CD4-positive, CD25-positive, alpha-beta regulatory T cell (primary cell): ENCODE data around the gene SDF2. TPM values are rescaled to one million over a fixed set of nuclear protein-coding genes. Genes with fewer than 3 reads are reported as not detected.
A peak's percentile ranks its signal among the peaks of the same experiment; 100 is the strongest.

Experiments used
- ATAC-seq, 2 donors: fragments of 150-1000 bp; cut with Tn5 transposase; one replicate each; pipeline ENCODE4 v1.10.0; 2021; ENCODE audit warnings: low read depth in 2 of 2, moderate number of reproducible peaks in 2 of 2, moderate library complexity in 1 of 2
- DNase-seq, 3 donors: peaks; one replicate each; pipeline versions ENCODE4 v3.0.0 to v3.0.0-alpha.2; 2012 to 2022; ENCODE audit warnings: mixed read lengths in 1 of 3
- H3K27ac ChIP-seq: one replicate; pipeline ENCODE4 v1.7.0; 2013; ENCODE audit warnings: mild to moderate bottlenecking, low read length; ENCODE audit not compliant: insufficient read depth, poor library complexity, severe bottlenecking
- H3K27me3 ChIP-seq: one replicate; pipeline ENCODE4 v1.7.0; 2013; ENCODE audit warnings: low read length; ENCODE audit not compliant: control insufficient read depth, insufficient read depth
- H3K36me3 ChIP-seq: one replicate; pipeline ENCODE4 v1.7.0; 2013; ENCODE audit warnings: mild to moderate bottlenecking, low read length, moderate library complexity; ENCODE audit not compliant: control insufficient read depth, insufficient read depth
- H3K4me1 ChIP-seq: 2 replicates; pipeline ENCODE4 v1.7.0; 2013; ENCODE audit warnings: mild to moderate bottlenecking, low read length; ENCODE audit not compliant: insufficient read depth, control insufficient read depth, poor library complexity, severe bottlenecking
- H3K4me3 ChIP-seq: one replicate; pipeline ENCODE4 v1.7.0; 2013; ENCODE audit warnings: low read depth, mild to moderate bottlenecking, low read length, moderate library complexity
- H3K9me3 ChIP-seq, 2 experiments: 1 replicate in 1 of 2; 2 replicates in 1 of 2; pipeline ENCODE4 v1.7.0; 2013; ENCODE audit warnings: low read length in 2 of 2, mild to moderate bottlenecking in 1 of 2, moderate library complexity in 1 of 2; ENCODE audit not compliant: control insufficient read depth in 2 of 2
- H3K27ac Mint-ChIP-seq, 3 donors: one replicate each; pipeline ENCODE4 v1.8.0; 2020 to 2022; ENCODE audit warnings: mild to moderate bottlenecking in 3 of 3, mixed read lengths in 3 of 3, moderate library complexity in 2 of 3
- H3K27me3 Mint-ChIP-seq: one replicate; pipeline ENCODE4 v1.8.0; 2022; ENCODE audit warnings: mild to moderate bottlenecking, mixed read lengths
- H3K36me3 Mint-ChIP-seq: one replicate; pipeline ENCODE4 v1.8.0; 2020; ENCODE audit warnings: mixed read lengths
- H3K4me1 Mint-ChIP-seq, 4 donors: one replicate each; pipeline ENCODE4 v1.8.0; 2020 to 2022; ENCODE audit warnings: mixed read lengths in 4 of 4, mild to moderate bottlenecking in 1 of 4
- H3K4me3 Mint-ChIP-seq, 4 donors: one replicate each; pipeline ENCODE4 v1.8.0; 2020 to 2022; ENCODE audit warnings: mild to moderate bottlenecking in 4 of 4, mixed read lengths in 4 of 4, moderate library complexity in 3 of 4
- H3K9me3 Mint-ChIP-seq, 7 donors: one replicate each; pipeline ENCODE4 v1.8.0; 2020 to 2022; ENCODE audit warnings: mixed read lengths in 7 of 7, mild to moderate bottlenecking in 3 of 7, moderate library complexity in 2 of 7
- polyA plus RNA-seq, 4 donors: library from polyadenylated mRNA; unstranded; fragments of 300-500 nt; fragmentation: Illumina TruSeq; gene quantifications; one replicate each; pipeline ENCODE4 v1.2.3, GENCODE V29; 2021
- total RNA-seq: library from RNA; stranded (reverse); gene quantifications from one replicate; pipeline ENCODE4 v1.2.3, GENCODE V29; 2022

SDF2 gene
- total and polyA plus RNA-seq, 5 donors from 2014 or later = 41.9 to 121 (median 107) TPM

DNA sequence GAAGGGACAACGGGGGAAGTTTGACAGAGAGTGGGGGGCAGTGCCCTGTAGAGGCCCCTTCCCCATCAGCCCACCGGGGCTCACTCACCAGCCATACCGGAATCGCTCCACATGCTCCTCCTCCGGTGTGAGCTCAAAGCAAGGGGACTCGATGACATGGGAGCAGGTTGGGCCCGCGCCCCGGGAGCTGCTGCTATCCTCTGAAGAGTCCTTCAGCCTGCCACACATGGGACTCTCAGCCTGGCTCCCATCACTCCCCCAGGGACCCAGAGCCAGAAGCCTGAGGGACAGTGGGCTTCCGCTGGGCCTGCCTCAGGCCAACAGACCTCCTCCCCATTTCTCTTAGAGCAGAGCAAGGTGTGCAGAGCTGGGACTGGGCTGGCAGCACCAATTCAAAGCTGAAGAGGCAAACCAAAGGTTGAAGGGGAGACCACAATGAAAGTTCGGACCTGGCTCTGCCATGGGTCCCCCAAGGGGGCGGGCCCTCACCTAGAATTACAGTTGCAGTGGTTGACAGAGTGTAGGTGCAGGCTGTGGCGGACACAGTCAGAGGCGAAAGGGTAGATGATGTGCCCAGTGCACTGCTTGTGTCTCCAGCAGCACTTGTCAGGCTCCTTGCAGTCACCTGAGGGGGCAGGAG is 42.6 kb upstream of the SDF2 start:
- H3K36me3 Mint-ChIP-seq = peaks cover 22% of the 10 kb centered on the region
- no peaks in the 10 kb centered on the region for H3K4me1 ChIP-seq
- peaks cover 0 to 7% (median 3%) of the 10 kb centered on the region in 4 donors for H3K4me1 Mint-ChIP-seq
- H3K27me3 Mint-ChIP-seq = no peaks in the 10 kb centered on the region
- no peak overlapping the region for H3K4me3 ChIP-seq
- ATAC-seq (peak in 1 of 2 donors; percentile 23), DNase-seq (no peak)
- H3K27me3 ChIP-seq = no peaks in the 10 kb centered on the region
- no peak overlapping the region for H3K4me3 Mint-ChIP-seq
- no peak overlapping the region for H3K27ac ChIP-seq
- peaks cover 0 to 2% (median 0%) of the 10 kb centered on the region in 7 donors for H3K9me3 Mint-ChIP-seq
- peak overlapping the region in 2 of 3 donors; percentile 45 to 65 for H3K27ac Mint-ChIP-seq
- H3K36me3 ChIP-seq = peaks cover 38% of the 10 kb centered on the region
- no peaks in the 10 kb centered on the region for H3K9me3 ChIP-seq

DNA sequence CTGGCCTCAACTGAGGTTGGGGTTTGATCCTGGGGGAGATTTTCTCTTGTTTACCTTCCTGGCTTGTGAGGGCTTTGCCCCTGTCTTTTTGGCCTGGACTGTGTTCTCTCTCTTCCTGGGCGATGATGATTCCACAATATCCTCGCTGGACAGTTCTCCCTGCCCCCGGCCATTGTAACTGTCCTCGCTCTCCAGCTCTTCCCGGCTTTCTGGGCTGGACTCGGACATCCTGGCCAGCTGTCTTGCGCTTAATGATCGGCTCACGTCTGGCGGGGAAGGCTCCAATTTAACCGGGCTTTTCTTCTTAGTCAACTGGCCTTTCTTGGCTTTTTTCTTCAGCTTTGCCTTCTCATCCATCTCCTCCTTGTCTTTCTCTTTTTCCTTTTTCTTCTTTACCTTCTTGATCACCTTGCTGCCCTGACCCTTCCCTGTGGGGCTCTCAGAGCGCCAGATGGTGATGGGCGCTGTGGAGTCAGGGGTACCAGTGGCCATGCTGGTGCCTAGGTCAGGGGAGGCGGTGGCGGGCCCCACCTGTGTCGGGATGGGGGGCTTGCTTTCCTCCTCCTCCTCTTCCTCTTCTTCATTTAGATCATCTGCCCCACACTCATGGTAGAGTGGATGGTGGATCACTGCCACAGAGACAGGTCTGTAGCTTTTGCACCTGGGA is 42.0 kb upstream of the SDF2 start:
- ATAC-seq = no peak
- Histone ChIP-seq H3K9me3 (no peaks in the 10 kb centered on the region), H3K27ac (no peak overlapping the region), H3K4me3 (no peak overlapping the region), H3K4me1 (no peaks in the 10 kb centered on the region), H3K36me3 (peaks cover 44% of the 10 kb centered on the region), H3K27me3 (no peaks in the 10 kb centered on the region)
- Mint-ChIP-seq H3K4me3 (no peak overlapping the region), H3K27ac (peak overlapping the region in 2 of 3 donors; percentile 15 to 65), H3K36me3 (peaks cover 26% of the 10 kb centered on the region), H3K27me3 (no peaks in the 10 kb centered on the region), H3K9me3 (peaks cover 0 to 2% (median 0%) of the 10 kb centered on the region in 7 donors), H3K4me1 (peaks cover 0 to 7% (median 3%) of the 10 kb centered on the region in 4 donors)
- DNase-seq = no peak

DNA sequence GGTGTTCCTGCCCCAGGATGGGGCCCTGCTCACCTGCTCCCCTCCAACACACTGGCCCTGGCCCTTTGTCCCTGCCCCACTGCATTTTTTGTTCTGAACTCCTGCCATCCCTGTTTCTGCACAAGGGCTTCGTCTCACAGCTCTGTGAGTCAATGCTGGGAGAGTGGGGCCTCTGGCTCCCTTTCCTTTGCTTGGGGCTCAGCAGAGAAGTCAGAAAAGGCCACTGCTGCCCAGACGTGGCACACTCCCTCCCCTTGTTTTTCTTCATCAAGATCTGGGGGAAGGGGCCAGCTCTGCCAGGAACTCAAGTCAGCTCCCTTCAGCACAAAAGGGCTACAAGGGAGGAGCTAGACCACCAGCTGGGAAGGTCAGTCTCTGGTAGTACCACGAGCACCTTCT is 41.0 kb upstream of the SDF2 start:
- Mint-ChIP-seq H3K36me3 (peaks cover 32% of the 10 kb centered on the region), H3K9me3 (peaks cover 0 to 2% (median 0%) of the 10 kb centered on the region in 7 donors), H3K4me3 (no peak overlapping the region), H3K27ac (peak overlapping the region in 1 of 3 donors; percentile 15), H3K4me1 (peaks cover 0 to 7% (median 2%) of the 10 kb centered on the region in 4 donors), H3K27me3 (no peaks in the 10 kb centered on the region)
- ATAC-seq (no peak), DNase-seq (no peak)
- H3K4me1 ChIP-seq = no peaks in the 10 kb centered on the region
- H3K27me3 ChIP-seq = no peaks in the 10 kb centered on the region
- H3K9me3 ChIP-seq = no peaks in the 10 kb centered on the region
- no peak overlapping the region for H3K27ac ChIP-seq
- H3K4me3 ChIP-seq = no peak overlapping the region
- H3K36me3 ChIP-seq = peaks cover 54% of the 10 kb centered on the region

DNA sequence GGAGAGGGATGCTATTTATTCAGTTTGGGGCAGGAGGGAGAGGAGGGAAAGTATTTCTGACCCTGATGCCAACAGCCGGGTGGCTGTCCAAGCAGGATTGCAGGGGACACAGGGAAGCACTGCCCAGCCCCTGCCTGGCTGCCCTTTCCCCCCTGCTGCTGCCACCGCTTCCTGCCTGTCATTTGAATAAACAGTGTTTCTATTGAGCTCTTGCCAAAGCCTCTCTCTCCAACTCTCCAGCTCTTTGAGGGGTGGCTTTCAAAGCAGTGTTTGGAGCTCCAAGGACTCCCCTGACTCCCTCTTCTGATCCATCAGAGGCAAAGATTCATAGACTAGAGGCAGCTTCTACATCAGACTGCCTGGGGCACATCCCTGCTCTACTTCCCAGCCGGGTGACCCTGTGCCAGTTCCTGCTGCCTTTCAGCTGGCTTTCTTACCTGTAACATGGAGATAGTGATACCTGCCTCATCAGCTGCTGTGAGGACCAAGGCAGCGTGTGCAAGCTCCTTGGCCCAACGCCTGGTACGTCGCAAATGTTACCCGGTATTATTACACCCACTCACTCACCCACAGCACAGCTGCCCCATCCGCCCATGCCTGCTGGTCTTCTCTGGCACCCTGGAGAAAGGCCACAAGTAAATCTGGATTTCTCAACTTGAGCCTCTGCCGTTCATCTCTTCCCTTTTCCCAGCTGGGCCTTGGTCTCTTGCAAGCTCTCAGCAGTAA is 40.5 kb upstream of the SDF2 start:
- H3K4me3 ChIP-seq = no peak overlapping the region
- no peaks in the 10 kb centered on the region for H3K27me3 ChIP-seq
- peaks cover 0 to 2% (median 0%) of the 10 kb centered on the region in 7 donors for H3K9me3 Mint-ChIP-seq
- no peak for DNase-seq
- H3K36me3 Mint-ChIP-seq = peaks cover 36% of the 10 kb centered on the region
- peak overlapping the region in 2 of 3 donors; percentile 36 to 87 for H3K27ac Mint-ChIP-seq
- H3K4me3 Mint-ChIP-seq = no peak overlapping the region
- H3K9me3 ChIP-seq = no peaks in the 10 kb centered on the region
- peaks cover 59% of the 10 kb centered on the region for H3K36me3 ChIP-seq
- H3K27ac ChIP-seq = no peak overlapping the region
- ATAC-seq = no peak
- no peaks in the 10 kb centered on the region for H3K4me1 ChIP-seq
- H3K4me1 Mint-ChIP-seq = peaks cover 0 to 3% (median under 1%) of the 10 kb centered on the region in 4 donors
- H3K27me3 Mint-ChIP-seq = no peaks in the 10 kb centered on the region

DNA sequence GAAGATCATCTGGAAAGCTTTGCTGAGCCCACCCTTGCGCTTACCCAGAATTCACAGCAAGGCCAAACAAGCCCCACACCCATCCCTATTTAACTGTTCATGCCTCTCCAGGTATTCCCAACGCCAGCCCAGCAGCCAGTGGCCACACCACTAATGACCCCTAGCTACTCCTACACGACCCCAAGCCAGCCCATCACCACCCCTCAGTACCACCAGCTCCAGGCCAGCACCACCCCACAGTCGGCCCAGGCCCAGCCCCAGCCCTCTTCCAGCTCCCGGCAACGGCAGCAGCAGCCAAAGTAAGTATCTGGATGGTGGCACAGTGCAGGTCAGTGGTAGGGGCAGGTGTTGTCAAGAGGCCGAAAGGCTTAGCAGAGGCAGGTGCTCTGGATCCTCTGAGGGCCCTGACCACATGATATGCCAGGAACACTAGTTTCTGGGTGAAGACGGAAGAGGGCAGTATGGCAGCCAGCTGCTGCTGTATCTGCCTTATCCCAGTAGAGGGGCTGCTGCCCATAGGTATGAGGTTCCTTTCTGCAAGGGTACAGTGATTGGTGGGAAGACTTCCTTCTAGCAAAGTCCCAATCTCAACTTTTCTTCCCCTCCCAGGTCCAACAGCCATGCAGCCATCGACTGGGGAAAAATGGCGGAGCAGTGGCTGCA is 39.3 kb upstream of the SDF2 start:
- H3K27ac ChIP-seq = no peak overlapping the region
- H3K9me3 Mint-ChIP-seq = peaks cover 0 to 2% (median 0%) of the 10 kb centered on the region in 7 donors
- H3K4me3 ChIP-seq = no peak overlapping the region
- H3K27me3 ChIP-seq = no peaks in the 10 kb centered on the region
- no peak overlapping the region for H3K4me3 Mint-ChIP-seq
- no peaks in the 10 kb centered on the region for H3K4me1 ChIP-seq
- no peaks in the 10 kb centered on the region for H3K9me3 ChIP-seq
- peaks cover 36% of the 10 kb centered on the region for H3K36me3 Mint-ChIP-seq
- H3K36me3 ChIP-seq = peaks cover 67% of the 10 kb centered on the region
- DNase-seq = no peak
- ATAC-seq = no peak
- no peaks in the 10 kb centered on the region for H3K27me3 Mint-ChIP-seq
- peak overlapping the region in 2 of 3 donors; percentile 20 to 76 for H3K27ac Mint-ChIP-seq
- peaks cover 0 to 3% (median 0%) of the 10 kb centered on the region in 4 donors for H3K4me1 Mint-ChIP-seq

DNA sequence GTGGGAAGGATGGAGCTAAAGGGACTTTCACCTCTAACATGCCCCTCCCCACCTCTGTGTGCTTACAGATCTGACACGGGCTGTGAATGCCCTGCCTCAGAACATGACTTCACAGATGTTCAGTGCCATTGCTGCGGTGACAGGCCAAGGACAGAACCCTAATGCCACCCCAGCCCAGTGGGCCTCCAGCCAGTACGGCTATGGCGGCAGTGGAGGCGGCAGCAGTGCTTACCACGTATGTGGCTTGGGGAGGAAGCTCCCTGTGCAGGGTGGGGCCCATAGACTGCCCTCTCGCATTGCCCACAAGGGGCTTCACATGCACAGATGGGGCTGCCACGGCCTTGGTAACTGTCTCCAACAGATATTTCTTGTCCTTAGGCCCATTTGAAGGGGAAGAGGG is 38.6 kb upstream of the SDF2 start:
- Mint-ChIP-seq H3K27ac (no peak overlapping the region), H3K27me3 (no peaks in the 10 kb centered on the region), H3K4me3 (no peak overlapping the region)

DNA sequence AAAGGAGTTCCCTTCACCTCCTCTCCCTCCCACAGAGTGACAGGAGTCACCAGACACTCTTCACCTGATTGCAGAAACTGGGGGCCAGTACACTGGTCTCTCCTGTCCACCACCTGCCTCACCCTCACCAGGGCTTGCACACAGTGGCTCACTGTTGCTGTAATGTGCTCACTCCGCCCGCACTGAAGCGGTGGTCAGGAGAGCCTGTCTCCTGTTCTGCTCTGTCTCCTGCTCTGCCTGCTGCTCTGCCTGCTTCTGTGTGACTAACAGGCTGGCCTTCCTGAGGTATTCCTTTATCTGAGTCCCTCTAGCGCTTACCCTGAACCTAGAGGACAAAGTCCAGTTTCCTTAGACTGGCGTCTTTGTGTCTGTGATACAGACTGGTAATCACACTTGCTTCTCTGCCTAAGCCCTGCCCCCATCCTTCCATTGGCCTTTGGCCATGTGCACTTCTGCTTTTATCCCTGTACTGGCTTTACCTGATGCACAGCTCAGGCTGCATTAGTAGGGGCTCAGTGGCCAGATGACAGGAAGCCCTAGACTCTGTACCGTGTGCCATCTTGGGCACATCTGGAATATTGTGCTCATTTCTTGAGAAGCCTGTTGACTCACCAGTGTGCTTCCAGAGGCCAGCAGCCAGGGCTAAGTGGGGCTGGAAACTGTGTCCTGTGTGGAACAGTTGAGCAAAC is 36.7 kb upstream of the SDF2 start:
- ATAC-seq = no peak
- H3K9me3 Mint-ChIP-seq = peaks cover 0 to 2% (median 0%) of the 10 kb centered on the region in 7 donors
- H3K36me3 Mint-ChIP-seq = peaks cover 47% of the 10 kb centered on the region
- Histone ChIP-seq H3K36me3 (peaks cover 90% of the 10 kb centered on the region), H3K9me3 (no peaks in the 10 kb centered on the region), H3K4me3 (no peak overlapping the region), H3K27me3 (no peaks in the 10 kb centered on the region), H3K27ac (no peak overlapping the region), H3K4me1 (no peaks in the 10 kb centered on the region)
- no peak overlapping the region for H3K4me3 Mint-ChIP-seq
- no peak for DNase-seq
- no peaks in the 10 kb centered on the region for H3K27me3 Mint-ChIP-seq
- no peak overlapping the region for H3K27ac Mint-ChIP-seq
- H3K4me1 Mint-ChIP-seq = peaks cover 0 to 2% (median 0%) of the 10 kb centered on the region in 4 donors

More for the DNA sequence above, 38.6 kb upstream of the SDF2 start:
- ATAC-seq (no peak), DNase-seq (no peak)
- Histone ChIP-seq H3K27ac (no peak overlapping the region), H3K9me3 (no peaks in the 10 kb centered on the region), H3K36me3 (peaks cover 73% of the 10 kb centered on the region), H3K4me3 (no peak overlapping the region), H3K27me3 (no peaks in the 10 kb centered on the region), H3K4me1 (no peaks in the 10 kb centered on the region)
- Mint-ChIP-seq H3K36me3 (peaks cover 38% of the 10 kb centered on the region), H3K9me3 (peaks cover 0 to 2% (median 0%) of the 10 kb centered on the region in 7 donors), H3K4me1 (peaks cover 0 to 3% (median 0%) of the 10 kb centered on the region in 4 donors)
